ENCODE results near the gene OTUD4.

OTUD4 gene

GRCh38 chr4:145179281-145179860 is 1.0 kb downstream of the OTUD4 start:
- H3K4me3 ChIP-seq (replicated peaks in 1 of 2; ENCODE audit: low read depth in 2 of 2, low read length in 2 of 2) = peak overlapping the region; percentile 58 to 82
- DNase-seq (ENCODE audit: low read depth in 2 of 2) = peak; percentile 59 to 70

GRCh38 chr4:145178740-145179280 is 1.6 kb downstream of the OTUD4 start:
- peak overlapping the region; percentile 58 to 82 for H3K4me3 ChIP-seq (replicated peaks in 1 of 2; ENCODE audit: low read depth in 2 of 2, low read length in 2 of 2)
- DNase-seq (ENCODE audit: low read depth in 2 of 2) = no peak
- TF ChIP-seq CTCF (IDR thresholded peaks at IDR 0.05; ENCODE audit: low read depth, low read length) = no peak

More at GRCh38 chr4:145179281-145179860, 1.0 kb downstream of the OTUD4 start:
- no peak for TF ChIP-seq CTCF (IDR thresholded peaks at IDR 0.05; ENCODE audit: low read depth, low read length)

- H3K4me3 ChIP-seq (replicated peaks in 1 of 2; ENCODE audit: low read depth in 2 of 2, low read length in 2 of 2) = peak overlapping the region; percentile 58 to 82
- TF ChIP-seq CTCF (IDR thresholded peaks at IDR 0.05; ENCODE audit: low read depth, low read length) = no peak
- DNase-seq (ENCODE audit: low read depth in 2 of 2) = peak; percentile 49 to 52
Observed at GRCh38 chr4:145177906-145178538, 2.4 kb downstream of the OTUD4 start.

- TF ChIP-seq CTCF (IDR thresholded peaks at IDR 0.05; ENCODE audit: low read depth, low read length) = no peak
- DNase-seq (ENCODE audit: low read depth in 2 of 2) = peak; percentile 54 to 56
Observed at GRCh38 chr4:145177511-145177905, 2.9 kb downstream of the OTUD4 start.

GRCh38 chr4:145176641-145177432 is 3.6 kb downstream of the OTUD4 start:
- peak overlapping the region in 1 of 2 donors; percentile 82 for H3K4me3 ChIP-seq (replicated peaks in 1 of 2; ENCODE audit: low read depth in 2 of 2, low read length in 2 of 2)
- no peak for TF ChIP-seq CTCF (IDR thresholded peaks at IDR 0.05; ENCODE audit: low read depth, low read length)
- no peak for DNase-seq (ENCODE audit: low read depth in 2 of 2)

More at GRCh38 chr4:145177511-145177905, 2.9 kb downstream of the OTUD4 start:
- peak overlapping the region; percentile 58 to 82 for H3K4me3 ChIP-seq (replicated peaks in 1 of 2; ENCODE audit: low read depth in 2 of 2, low read length in 2 of 2)

GRCh38 chr4:145171911-145172310 is 8.5 kb downstream of the OTUD4 start:
- H3K4me3 ChIP-seq (replicated peaks in 1 of 2; ENCODE audit: low read depth in 2 of 2, low read length in 2 of 2) = no peak overlapping the region
- DNase-seq (ENCODE audit: low read depth in 2 of 2) = no peak
- TF ChIP-seq CTCF (IDR thresholded peaks at IDR 0.05; ENCODE audit: low read depth, low read length) = no peak
